Measurements from ENCODE around the gene DBR1.
A peak's percentile ranks its signal among the peaks of the same experiment; 100 is the strongest.

DBR1 gene, protein sequence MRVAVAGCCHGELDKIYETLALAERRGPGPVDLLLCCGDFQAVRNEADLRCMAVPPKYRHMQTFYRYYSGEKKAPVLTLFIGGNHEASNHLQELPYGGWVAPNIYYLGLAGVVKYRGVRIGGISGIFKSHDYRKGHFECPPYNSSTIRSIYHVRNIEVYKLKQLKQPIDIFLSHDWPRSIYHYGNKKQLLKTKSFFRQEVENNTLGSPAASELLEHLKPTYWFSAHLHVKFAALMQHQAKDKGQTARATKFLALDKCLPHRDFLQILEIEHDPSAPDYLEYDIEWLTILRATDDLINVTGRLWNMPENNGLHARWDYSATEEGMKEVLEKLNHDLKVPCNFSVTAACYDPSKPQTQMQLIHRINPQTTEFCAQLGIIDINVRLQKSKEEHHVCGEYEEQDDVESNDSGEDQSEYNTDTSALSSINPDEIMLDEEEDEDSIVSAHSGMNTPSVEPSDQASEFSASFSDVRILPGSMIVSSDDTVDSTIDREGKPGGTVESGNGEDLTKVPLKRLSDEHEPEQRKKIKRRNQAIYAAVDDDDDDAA

DNA sequence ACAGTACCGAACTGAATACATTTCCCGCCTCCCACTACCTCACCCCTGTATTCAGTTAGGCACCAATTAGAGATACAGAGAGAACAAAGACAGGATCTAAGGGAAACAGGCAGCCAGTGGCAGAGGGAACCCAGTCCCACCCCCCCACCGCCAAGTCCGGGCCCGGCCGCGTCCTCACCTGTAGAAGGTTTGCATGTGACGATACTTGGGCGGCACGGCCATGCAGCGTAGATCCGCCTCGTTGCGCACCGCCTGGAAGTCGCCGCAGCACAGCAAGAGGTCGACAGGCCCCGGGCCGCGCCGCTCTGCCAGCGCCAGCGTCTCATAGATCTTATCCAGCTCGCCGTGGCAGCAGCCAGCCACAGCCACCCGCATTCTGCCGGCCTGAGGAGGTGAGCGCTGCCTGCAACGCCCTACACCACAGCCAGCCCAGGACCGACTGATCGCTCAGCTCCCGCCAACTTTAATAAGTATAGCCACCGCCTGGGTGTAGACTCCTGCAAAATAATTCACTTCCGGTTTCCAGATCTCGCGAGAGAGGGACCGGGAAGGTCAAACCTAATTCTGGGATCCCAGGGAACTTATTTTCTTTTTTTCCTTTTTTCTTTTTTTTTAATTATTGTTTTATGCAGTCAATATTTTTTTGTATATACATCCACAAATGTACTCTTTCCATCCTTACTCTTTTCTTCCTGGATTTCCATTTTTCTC is at the start of gene DBR1:
Gene DBR1 (minus strand): TSS at position 501 of the 711 bp plus-strand sequence. CDS start 126 bp downstream, at position 375.
- DNase-seq (ENCODE audit: low spot score): peak; percentile 84

DNA sequence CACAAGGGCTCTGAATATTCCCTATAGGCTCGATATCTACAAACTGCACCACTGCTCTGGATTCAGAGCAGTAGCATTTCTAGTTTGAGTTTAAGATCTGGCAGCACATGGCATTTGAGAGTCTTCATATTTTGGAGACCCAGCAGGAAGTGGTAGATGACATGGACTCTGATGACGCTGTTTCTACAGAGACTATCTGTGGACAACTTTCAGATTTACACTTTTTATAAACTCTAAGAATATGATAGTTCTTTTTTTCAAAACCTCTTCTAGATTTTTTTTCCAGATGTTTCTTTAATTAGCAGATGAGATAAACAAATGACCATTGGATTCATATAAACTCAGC is 48.2 kb upstream of the DBR1 start:
- no peak for DNase-seq (ENCODE audit: low spot score)

DNA sequence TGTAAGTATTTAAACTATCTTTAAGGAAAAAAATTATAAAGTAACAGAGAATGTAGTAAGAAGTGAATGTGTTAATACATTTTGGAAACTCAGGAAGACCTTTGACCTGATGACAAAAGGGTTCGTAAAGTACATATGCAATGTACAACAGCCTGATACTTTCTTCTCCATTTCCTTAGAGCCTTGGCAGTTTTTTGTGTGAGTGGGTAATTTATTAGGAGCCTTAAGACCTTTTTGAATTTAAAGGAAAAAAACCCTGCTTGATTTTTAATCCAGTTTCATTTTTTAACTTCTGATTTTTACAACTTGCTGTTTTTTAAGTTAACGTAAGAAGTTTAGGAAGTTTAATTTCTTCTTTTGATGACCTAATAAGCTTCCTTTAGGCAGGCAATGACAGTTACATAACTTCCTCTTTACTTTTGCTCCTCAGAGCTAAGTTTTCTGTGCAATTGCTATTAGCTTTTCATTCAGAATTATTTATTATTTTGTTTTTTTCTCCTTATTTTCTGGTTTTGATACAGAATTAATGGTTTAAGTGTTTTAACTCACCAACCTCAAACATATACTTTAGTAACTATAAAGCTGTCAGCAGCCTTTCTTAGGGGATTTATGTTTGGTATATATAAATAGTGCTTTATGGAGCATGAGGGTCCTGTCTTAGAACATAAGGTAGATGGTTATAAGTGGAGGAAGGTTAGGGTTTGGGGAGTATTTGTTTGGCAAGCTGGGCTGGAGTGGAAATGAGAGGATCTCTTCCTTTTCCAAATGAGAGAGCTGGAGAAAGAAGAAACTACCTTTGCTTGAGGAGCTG is 47.6 kb upstream of the DBR1 start:
- no peak for DNase-seq (ENCODE audit: low spot score)

GRCh38 chr3:138220788-138221187 is 46.1 kb upstream of the DBR1 start:
- no peak for DNase-seq (ENCODE audit: low spot score)

DNA sequence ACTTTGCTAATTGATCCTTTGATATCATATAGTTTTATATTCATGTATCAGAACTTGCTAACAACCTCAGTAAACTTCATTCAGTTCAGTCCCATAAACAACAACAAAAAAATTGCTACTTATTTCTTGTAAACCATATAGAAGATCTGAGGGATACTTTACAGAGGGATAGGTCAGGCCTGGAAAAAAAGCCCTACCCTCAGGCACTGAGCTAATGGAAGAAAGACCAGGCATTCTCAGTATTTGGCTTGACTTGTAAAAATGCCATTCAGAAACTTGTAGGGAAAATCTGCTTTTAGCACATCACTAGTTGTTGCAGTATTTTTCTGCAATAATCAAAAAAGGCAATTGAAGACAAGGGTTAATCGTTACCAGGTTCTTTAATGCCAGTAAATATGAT is 45.5 kb upstream of the DBR1 start:
- DNase-seq (ENCODE audit: low spot score): no peak

GRCh38 chr3:138219255-138219654 is 44.5 kb upstream of the DBR1 start:
- no peak for DNase-seq (ENCODE audit: low spot score)

DNA sequence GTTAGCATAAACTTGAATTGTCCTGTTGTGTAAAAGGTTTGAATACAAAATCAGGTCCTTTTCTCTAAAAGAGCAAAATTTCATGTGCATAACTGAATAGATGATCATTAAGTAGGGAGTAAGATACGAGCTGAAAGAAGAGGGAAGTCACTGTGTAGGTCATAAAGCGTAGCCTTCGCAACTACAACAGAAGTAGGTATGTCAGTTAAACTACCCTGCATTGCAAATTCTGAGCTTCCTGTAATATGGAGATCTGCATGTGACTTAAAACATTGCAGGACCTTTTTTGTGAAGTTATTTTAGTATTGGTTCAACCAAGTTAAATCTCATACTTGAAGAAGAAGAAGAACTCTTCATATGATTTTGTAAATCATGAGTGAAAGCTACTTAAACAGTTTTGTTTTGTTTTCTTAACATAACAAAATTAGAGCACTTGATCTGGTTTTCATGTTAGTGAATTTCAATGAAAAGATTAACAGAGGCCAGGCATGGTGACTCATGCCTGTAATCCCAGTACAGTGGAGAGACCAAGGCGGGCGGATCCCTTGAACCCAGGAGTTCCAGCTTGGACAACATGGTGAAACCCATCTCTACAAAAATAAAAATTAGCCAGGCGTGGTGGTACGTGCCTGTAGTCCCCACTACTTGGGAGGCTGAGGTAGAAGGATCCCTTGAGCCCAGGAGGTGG is 38.8 kb upstream of the DBR1 start:
- DNase-seq (ENCODE audit: low spot score): no peak

DNA sequence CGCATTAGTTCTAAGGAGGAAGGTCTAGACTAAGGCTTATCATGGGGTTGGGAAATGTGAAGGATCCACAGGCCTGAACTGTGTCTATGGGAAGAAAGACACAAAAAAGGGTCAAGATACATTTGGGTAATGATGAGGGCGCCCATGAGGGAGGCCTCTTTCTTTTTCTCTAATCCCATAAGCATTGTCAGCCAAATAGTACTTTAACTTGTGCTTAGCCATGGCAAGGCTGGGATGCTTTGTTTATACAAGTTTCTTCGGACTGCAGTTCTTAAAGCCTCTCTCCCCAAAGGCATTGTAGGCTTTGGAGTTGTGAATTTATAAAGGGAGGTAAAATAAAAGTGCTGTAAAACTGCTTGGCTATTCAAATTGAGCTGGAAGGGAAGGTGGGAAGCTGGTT is 35.8 kb upstream of the DBR1 start:
- no peak for DNase-seq (ENCODE audit: low spot score)

- no peak for DNase-seq (ENCODE audit: low spot score)
Measured at GRCh38 chr3:138206196-138206595, 31.5 kb upstream of the DBR1 start.

GRCh38 chr3:138205527-138205926 is 30.8 kb upstream of the DBR1 start:
- no peak for DNase-seq (ENCODE audit: low spot score)

- DNase-seq (ENCODE audit: low spot score): no peak
Measured at GRCh38 chr3:138203938-138204337, 29.2 kb upstream of the DBR1 start.

DNA sequence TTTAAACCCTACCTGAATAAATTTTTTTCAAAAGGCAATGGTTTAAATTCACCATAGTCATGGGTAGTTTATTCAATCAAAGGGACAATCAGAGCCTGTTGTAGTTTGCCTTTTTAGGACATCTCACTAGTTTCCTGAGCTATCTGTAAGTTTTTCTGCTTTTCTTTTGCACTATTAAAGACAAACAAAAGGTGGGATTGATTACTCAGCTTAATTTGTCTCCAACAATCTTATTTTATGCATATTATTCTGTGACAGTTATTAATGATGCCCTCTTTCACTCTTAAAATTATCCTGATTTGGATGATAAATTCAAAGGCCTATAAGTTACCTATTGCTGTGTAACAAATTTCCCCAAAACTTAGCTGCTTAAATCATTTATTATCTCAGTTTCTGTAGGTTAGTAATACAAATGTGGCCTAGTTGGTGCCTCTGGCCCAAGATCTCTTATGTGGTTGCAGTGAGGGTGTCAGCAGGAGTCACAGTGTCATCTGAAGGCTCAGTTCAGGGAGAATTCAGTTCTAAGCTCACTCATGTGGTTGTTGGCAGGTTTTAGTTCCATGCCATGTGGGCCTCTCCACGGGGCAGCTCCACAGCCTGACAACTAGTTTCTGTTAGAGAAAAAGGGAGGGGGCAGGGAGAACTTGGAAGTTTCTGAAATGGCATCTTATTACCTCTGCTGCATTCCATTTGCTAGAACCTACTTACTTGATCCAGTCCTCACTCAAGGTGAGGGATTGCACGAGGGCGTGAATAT is 28.4 kb upstream of the DBR1 start:
- no peak for DNase-seq (ENCODE audit: low spot score)

DNA sequence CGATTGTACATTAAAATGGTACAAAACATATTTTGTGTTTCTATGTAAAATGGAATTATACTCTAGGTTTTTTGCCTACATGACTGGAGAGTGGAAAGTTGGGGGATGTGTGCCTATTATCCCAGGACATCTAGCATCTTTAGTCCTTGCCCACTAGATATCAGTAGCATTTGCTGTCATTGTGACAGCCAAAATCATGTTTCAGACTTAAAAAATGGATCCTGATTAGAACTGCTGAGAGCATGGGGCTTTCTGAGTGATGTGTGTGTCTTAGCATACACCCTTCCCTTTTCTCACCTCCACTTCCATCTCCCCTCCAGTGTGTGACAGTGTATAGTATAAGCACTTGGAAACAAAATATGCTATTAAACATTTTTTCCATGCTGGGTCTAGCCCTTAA is 25.7 kb upstream of the DBR1 start:
- no peak for DNase-seq (ENCODE audit: low spot score)

DNA sequence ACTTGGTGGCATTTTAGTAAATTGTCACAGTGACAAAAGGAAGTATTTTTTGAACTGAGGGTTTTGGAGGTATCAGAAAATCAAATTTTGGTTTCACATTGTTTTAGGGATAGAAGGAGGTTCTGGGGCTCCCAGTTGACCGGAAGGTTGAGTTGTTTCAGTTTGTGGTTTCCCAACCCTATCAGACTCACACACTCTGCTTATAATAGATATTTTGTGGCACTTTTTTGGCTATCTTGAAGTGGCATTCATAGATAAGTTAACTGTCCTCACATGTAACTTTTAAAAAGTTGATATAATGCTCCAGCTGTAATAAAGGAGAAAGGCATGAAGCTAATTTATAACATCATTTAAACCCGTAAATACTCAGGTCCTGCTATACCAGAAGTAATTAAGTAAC is 25.1 kb upstream of the DBR1 start:
- no peak for DNase-seq (ENCODE audit: low spot score)

DNA sequence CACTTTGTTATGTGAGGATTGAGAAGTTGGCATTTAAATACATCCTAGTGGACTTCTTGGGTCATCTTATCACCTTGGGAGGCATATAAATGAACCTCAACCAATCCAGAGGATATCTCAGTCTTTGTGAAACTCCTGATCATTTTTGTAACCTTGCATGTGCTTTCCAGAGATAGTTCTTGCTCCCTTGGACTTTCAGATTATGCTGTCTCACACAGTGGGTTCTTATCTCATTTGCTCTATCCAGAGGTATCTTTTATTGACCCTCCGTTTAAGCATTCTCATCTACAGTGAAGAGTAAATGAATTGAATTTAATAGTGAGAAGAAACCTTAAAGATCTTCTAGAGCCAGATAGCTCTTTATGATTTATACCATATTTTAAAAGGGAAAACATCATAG is 22.8 kb upstream of the DBR1 start:
- DNase-seq (ENCODE audit: low spot score): no peak

DNA sequence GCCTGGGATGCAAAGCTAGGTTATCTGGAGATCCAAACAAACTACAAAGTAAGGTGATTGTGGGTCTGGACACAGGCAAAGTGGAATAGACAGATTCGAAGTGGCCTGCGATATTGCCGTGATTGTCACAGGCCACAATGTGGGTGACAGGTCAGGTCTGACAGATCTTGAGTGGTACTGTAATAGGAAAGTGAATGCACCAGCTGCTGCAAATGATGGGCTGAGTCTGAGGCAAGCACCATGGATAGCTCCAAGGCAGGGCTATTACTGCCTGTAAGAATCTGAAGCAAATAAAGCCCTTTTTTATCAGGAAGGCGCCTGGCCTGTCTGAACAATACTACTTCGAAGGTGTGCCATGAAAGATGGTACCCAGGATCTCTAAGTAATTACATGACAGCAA is 22.3 kb upstream of the DBR1 start:
- peak; percentile 36 for DNase-seq (ENCODE audit: low spot score)

- DNase-seq (ENCODE audit: low spot score): no peak
Measured at GRCh38 chr3:138196023-138196422, 21.3 kb upstream of the DBR1 start.

- DNase-seq (ENCODE audit: low spot score): no peak
Measured at GRCh38 chr3:138195481-138195880, 20.8 kb upstream of the DBR1 start.

GRCh38 chr3:138188013-138188730 is 13.5 kb upstream of the DBR1 start:
- peak; percentile 58 for DNase-seq (ENCODE audit: low spot score)

DNA sequence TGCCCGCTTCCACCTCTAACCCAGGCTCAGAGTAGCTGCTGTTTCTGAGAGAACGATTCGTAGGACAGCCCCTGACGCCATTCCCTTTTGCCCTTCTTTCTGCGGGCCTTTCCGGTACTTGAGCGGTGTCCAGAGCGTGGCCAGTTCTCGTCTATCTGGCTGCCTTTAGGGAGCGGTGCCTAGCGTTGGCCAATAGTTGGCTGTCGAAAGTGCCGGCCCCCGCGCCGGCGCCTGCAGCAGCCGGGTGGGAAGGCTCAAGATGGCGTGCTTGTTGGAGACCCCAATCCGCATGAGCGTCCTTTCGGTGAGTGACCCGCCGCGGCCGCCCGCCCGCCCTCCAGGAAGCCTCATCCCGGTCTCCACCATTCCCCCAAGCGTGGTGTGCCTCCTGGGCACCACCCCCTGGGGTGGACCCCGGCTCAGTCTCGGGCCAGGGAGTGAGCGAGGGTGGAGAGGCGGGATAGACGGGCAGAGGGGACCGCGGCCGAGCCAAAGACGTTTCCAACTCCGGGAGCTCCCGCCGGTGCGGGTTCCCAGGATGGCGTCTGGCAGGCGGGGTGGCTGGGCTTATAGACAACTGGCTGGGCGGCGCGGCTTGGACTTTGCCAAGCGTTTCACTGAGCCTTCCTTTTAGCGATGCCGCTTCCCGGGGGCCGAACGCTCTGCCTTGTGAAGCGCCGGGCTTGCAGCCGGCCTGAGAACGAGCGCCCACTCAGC is 12.7 kb upstream of the DBR1 start, which contains the start of gene ARMC8:
Gene ARMC8 (plus strand): TSS at position 6 of the 717 bp plus-strand sequence. CDS start 254 bp downstream, at position 260.
- peak; percentile 53 for DNase-seq (ENCODE audit: low spot score)

Measured in AG08396 (cell line).